ENCODE results near the gene OR9K2. TPM values are rescaled to one million over a fixed set of nuclear protein-coding genes. Genes with fewer than 3 reads are reported as not detected.

Gene OR9K2
- total RNA-seq, 4 donors from 2014 or later: not detected

DNA sequence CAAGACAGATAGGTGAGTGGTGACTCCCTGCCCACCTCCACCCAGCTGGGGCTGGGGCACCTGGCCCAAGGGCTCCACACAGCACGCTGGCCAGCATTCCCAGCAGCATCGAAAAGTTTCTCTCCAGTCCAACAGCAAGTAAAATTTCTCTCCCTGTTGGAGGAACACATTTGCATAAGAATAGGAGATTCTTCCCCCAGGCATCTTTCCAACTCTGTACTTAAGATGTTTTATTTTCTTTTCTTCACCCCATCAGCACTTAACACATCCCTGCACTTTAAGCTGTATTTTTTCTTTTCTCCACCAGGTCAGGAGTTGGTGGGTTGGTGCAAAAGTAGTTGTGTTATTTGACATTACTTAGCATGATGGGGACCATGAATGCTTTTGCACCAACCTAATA is 47.2 kb downstream of the OR9K2 start:
- Histone ChIP-seq H3K36me3 (no peaks in the 10 kb centered on the region), H3K4me1 (no peaks in the 10 kb centered on the region), H3K4me3 (no peak overlapping the region), H3K9me3 (no peaks in the 10 kb centered on the region), H3K27ac (no peak overlapping the region), H3K27me3 (no peaks in the 10 kb centered on the region)
- TF ChIP-seq, protein P1, sequence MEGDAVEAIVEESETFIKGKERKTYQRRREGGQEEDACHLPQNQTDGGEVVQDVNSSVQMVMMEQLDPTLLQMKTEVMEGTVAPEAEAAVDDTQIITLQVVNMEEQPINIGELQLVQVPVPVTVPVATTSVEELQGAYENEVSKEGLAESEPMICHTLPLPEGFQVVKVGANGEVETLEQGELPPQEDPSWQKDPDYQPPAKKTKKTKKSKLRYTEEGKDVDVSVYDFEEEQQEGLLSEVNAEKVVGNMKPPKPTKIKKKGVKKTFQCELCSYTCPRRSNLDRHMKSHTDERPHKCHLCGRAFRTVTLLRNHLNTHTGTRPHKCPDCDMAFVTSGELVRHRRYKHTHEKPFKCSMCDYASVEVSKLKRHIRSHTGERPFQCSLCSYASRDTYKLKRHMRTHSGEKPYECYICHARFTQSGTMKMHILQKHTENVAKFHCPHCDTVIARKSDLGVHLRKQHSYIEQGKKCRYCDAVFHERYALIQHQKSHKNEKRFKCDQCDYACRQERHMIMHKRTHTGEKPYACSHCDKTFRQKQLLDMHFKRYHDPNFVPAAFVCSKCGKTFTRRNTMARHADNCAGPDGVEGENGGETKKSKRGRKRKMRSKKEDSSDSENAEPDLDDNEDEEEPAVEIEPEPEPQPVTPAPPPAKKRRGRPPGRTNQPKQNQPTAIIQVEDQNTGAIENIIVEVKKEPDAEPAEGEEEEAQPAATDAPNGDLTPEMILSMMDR (IDR thresholded peaks at IDR 0.05): no peak
- no peak for TF ChIP-seq POLR2A (IDR thresholded peaks at IDR 0.05)
- no peak for DNase-seq

Other genes starting within 250 kb of the OR9K2 start
- gene TESPA1, start 141.6 kb upstream of the OR9K2 start, total RNA-seq: 1 to 10 TPM; 1.2 to 9.6 (median 4.5) TPM
- not detected for gene NEUROD4, start 106.4 kb upstream of the OR9K2 start, total RNA-seq
- gene OR10A7, start 94.6 kb downstream of the OR9K2 start, total RNA-seq: not detected
- gene OR6C74, start 118.2 kb downstream of the OR9K2 start, total RNA-seq: not detected
- not detected for gene OR6C6, start 170.2 kb downstream of the OR9K2 start, total RNA-seq
- gene OR6C1, start 187.9 kb downstream of the OR9K2 start, total RNA-seq: not detected
- gene OR6C3, start 204.3 kb downstream of the OR9K2 start, total RNA-seq: not detected
- gene OR6C75, start 236.6 kb downstream of the OR9K2 start, total RNA-seq: not detected